HepG2 (cell line): ENCODE data around the gene UCP1. TPM values are rescaled to one million over a fixed set of nuclear protein-coding genes. Genes with fewer than 3 reads are reported as not detected.
A peak's percentile ranks its signal among the peaks of the same experiment; 100 is the strongest.

Source experiments
- CCAR2 ChIP-seq: fragments of 200-400 bp; formaldehyde crosslinking; optimal IDR thresholded peaks from 2 replicates; pipeline ENCODE3; 2018; ENCODE audit warnings: low read depth, mild to moderate bottlenecking, low read length, moderate library complexity
- ERF ChIP-seq: IDR thresholded peaks from 2 replicates; pipeline ENCODE4 v1.6.1; 2018; ENCODE audit warnings: missing biosample characterization, missing genetic modification reagents
- RXRA ChIP-seq: sonication (generic); formaldehyde crosslinking; IDR thresholded peaks from 2 replicates; pipeline ENCODE4 v1.5.1; 2020; ENCODE audit warnings: missing genetic modification reagents
- SMYD3 ChIP-seq: sonication (generic); formaldehyde crosslinking; IDR thresholded peaks from 2 replicates; pipeline ENCODE4 v1.8.1; 2023; ENCODE audit warnings: mild to moderate bottlenecking, missing genetic modification reagents
- SNAPC4 ChIP-seq: sonication (generic); formaldehyde crosslinking; IDR thresholded peaks from 2 replicates; pipeline ENCODE4 v1.4.0; 2020; ENCODE audit warnings: mild to moderate bottlenecking, missing genetic modification reagents
- SP1 ChIP-seq, 2 experiments: fragments of 450-650 bp in 1 of 2; sonication (generic) in 1 of 2; formaldehyde crosslinking in 1 of 2; IDR thresholded peaks; 2 replicates each; pipeline versions ENCODE4 v1.4.0 to v1.6.1; 2016 to 2020; ENCODE audit warnings: missing genetic modification reagents in 1 of 2
- ZBTB3 ChIP-seq: sonication (generic); formaldehyde crosslinking; IDR thresholded peaks from 2 replicates; pipeline ENCODE4 v1.4.0; 2020; ENCODE audit warnings: low read depth, mild to moderate bottlenecking, moderate library complexity, missing genetic modification reagents, borderline replicate concordance
- ZNF275 ChIP-seq: sonication (generic); formaldehyde crosslinking; IDR thresholded peaks from 2 replicates; pipeline ENCODE4 v1.8.0; 2022; ENCODE audit warnings: missing genetic modification reagents, mild to moderate bottlenecking, inconsistent platforms, borderline replicate concordance
- ZNF546 ChIP-seq: sonication (generic); formaldehyde crosslinking; conservative IDR thresholded peaks from 2 replicates; pipeline ENCODE4 v1.8.1; 2023; ENCODE audit warnings: mild to moderate bottlenecking, missing genetic modification reagents
- ZNF549 ChIP-seq: sonication (generic); formaldehyde crosslinking; IDR thresholded peaks from 2 replicates; pipeline ENCODE4 v1.5.0; 2020; ENCODE audit warnings: missing genetic modification reagents
- ZNF646 ChIP-seq: sonication (generic); formaldehyde crosslinking; IDR thresholded peaks from 2 replicates; pipeline ENCODE4 v1.9.0; 2021; ENCODE audit warnings: mild to moderate bottlenecking, missing genetic modification reagents
- ZNF781 ChIP-seq: sonication (generic); formaldehyde crosslinking; IDR thresholded peaks from 2 replicates; pipeline ENCODE4 v1.5.1; 2020; ENCODE audit warnings: borderline replicate concordance, mild to moderate bottlenecking, missing genetic modification reagents; ENCODE audit errors: not compliant biosample characterization
- polyA plus RNA-seq, 8 experiments: library from polyadenylated mRNA; depleted of rRNA in 3 of 8; stranded (reverse) in 7 of 8; unstranded in 1 of 8; fragments of >200 nt; fragmentation: Illumina TruSeq in 4 of 8; extraction: Trizol in 4 of 8; gene quantifications; 2 replicates each; pipeline versions ENCODE4 v1.2.1 to v1.2.3, GENCODE V29; 2011 to 2016; ENCODE audit warnings: low read depth in 4 of 8, missing spikeins in 1 of 8, mixed read lengths in 1 of 8; ENCODE audit not compliant: insufficient read depth in 1 of 8
- total RNA-seq, 5 experiments: library from RNA; depleted of rRNA; stranded (reverse); fragments of >200 nt; fragmentation: Illumina TruSeq; extraction: Trizol; gene quantifications; 2 replicates each; pipeline ENCODE4 v1.2.3, GENCODE V29; 2016; ENCODE audit warnings: low read depth in 1 of 5

UCP1 gene
- total and polyA plus RNA-seq, 2 of the 13 experiments (the other 11 are each of a cell fraction or from before 2014, with no cell fraction given), result 0.11 TPM

- TF ChIP-seq ZNF646 (CRISPR knock-in tag) (no peak), ZNF546 (CRISPR knock-in tag) (no peak; the same call in 1 of the 2 replicates), SP1 (IDR thresholded peaks at IDR 0.05) (no peak), SP1 (CRISPR knock-in tag; IDR thresholded peaks at IDR 0.05) (peak; percentile 83; the same call in 1 of the 2 replicates), ZNF781 (CRISPR knock-in tag) (no peak), RXRA (CRISPR knock-in tag) (peak; percentile 84), SMYD3 (CRISPR knock-in tag) (no peak), ZBTB3 (CRISPR knock-in tag) (no peak), ZNF275 (CRISPR knock-in tag) (0 out of 2 replicates have a peak, but pooled peaks have one; percentile 67), CCAR2 (no peak), ERF (peak; percentile 43; the same call in 1 of the 2 replicates), SNAPC4 (CRISPR knock-in tag) (no peak), ZNF549 (CRISPR knock-in tag) (no peak)
These were observed 44.7 kb downstream of the UCP1 start, which contains the start of gene ELMOD2 (continued) for GRCh38 chr4:140523857-140524742.
